ENCODE data around the gene WSB1. TPM values are rescaled to one million over a fixed set of nuclear protein-coding genes. Genes with fewer than 3 reads are reported as not detected.

Gene WSB1, protein sequence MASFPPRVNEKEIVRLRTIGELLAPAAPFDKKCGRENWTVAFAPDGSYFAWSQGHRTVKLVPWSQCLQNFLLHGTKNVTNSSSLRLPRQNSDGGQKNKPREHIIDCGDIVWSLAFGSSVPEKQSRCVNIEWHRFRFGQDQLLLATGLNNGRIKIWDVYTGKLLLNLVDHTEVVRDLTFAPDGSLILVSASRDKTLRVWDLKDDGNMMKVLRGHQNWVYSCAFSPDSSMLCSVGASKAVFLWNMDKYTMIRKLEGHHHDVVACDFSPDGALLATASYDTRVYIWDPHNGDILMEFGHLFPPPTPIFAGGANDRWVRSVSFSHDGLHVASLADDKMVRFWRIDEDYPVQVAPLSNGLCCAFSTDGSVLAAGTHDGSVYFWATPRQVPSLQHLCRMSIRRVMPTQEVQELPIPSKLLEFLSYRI
- total RNA-seq (100 to 1,000 TPM; 122 to 130 TPM), polyA plus RNA-seq (100 to 1,000 TPM; 152 to 157 TPM)

DNA sequence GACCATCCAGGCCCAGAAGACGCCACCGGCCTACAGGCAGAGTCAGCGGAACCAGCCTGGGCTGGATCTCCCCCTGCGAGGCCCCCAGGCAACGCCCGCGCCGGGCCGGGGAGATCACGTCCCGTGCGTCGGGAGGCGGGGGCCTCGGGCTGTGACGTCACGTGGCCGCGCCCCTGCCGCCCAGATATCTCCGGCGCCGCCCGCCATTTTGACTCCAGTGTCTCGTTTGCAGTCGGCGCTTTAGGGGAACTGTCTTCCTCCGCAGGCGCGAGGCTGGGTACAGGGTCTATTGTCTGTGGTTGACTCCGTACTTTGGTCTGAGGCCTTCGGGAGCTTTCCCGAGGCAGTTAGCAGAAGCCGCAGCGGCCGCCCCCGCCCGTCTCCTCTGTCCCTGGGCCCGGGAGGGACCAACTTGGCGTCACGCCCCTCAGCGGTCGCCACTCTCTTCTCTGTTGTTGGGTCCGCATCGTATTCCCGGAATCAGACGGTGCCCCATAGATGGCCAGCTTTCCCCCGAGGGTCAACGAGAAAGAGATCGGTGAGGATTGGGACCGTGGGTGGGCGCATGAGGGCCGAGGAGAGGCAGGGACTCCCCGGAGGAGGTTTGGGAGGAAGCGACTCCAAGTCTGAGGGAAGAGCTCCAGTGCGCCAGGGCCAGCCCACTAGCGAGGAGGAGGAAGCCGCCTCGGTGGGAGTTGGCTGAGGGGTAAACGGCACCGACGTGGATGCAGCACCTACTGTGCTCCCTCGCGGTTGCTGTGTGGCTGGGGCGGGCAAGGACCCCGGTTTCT lies at the start of gene WSB1:
Gene WSB1, plus strand, starts transcription at position 217 of the 791 bp plus-strand sequence. Its CDS starts 282 bp downstream, at position 499.
- H3K27ac Mint-ChIP-seq: peak within 1 kb of the TSS; percentile 88 to 100 (median 100)
- peak within 1 kb of the TSS; percentile 96 to 98 for H3K4me3 ChIP-seq (ENCODE audit: low read length in 2 of 2)
- DNase-seq: peak; percentile 91 to 94 (median 93)
- peaks cover 0 to 4% (median 0%) of the 10 kb centered on the region in 8 donors for H3K9me3 Mint-ChIP-seq
- H3K4me1 Mint-ChIP-seq: peaks cover 24 to 55% (median 34%) of the 10 kb centered on the region in 4 donors
- H3K36me3 Mint-ChIP-seq: peaks cover 0 to 18% of the 10 kb centered on the region in 2 donors
- peak within 1 kb of the TSS; percentile 99 for H3K27ac ChIP-seq (ENCODE audit: low read depth, low read length)
- H3K27me3 Mint-ChIP-seq: peaks cover 0 to 1% of the 10 kb centered on the region in 2 donors
- peaks cover 46% of the 10 kb centered on the region for H3K4me1 ChIP-seq (ENCODE audit: insufficient read depth, low read length)
- ChIA-PET CTCF (ENCODE audit: partially characterized antibody) (interaction anchor here (1.0 to 4.1 kb wide), 10 partner anchors 9 to 513 kb away, joined by 3 to 26 read pairs (median 6); no protein-coding TSS in a partner anchor), POLR2A (ENCODE audit: partially characterized antibody) (interaction anchor here (0.6 to 3.4 kb wide), 35 partner anchors 9 to 514 kb away, joined by 3 to 45 read pairs (median 4); partner anchors contain the start of genes KSR1 and LGALS9)
- H3K36me3 ChIP-seq (ENCODE audit: insufficient read depth, low read length): no peaks in the 10 kb centered on the region
- H3K27me3 ChIP-seq (ENCODE audit: insufficient read depth, low read length): no peaks in the 10 kb centered on the region
- H3K4me3 Mint-ChIP-seq: peak within 1 kb of the TSS; percentile 93 to 100 (median 97)
- intact Hi-C loops (cut with micrococcal nuclease): loop anchor here (1.0 to 5.0 kb wide), 6 partner anchors 38 to 307 kb away; partner anchors contain the start of gene KSR1
- no peaks in the 10 kb centered on the region for H3K9me3 ChIP-seq (ENCODE audit: control insufficient read depth in 1 of 2, low read length in 2 of 2)

DNA sequence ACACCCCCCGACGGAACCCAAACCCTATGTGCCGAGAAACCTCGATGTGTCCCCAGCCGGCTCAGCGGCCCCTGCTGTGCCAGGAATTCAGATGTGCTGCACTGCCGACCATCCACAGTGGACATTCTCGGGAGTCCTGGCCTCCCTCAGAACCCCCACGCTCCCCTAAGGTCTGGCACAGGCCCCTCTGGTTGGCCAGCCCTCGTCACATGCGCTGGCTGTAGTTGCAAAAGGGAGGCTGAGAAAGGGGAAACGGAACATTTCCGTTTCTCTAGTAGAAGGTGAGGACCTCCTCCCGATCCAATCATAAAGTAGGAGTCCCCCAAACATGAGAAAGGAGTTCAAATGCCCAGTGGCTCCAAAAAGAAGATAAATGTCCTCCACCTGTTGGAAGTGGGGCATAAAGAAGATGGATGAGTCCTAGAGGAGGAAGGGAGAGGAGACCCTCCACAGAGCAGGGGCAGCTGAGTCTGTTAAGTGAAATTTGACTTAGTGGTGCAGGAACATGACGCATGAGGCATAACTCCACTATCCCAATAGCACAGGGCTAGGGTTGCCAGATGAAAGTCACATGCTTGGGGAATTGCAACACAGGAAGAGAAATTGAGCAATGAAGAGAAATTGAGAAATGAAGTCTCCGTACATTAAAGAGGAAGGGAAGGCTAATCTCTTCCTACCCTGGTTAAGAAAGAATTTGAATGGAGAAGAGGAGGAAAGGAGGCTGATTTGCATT lies 49.3 kb upstream of the WSB1 start:
- Mint-ChIP-seq H3K27me3 (peaks cover 0 to 9% of the 10 kb centered on the region in 2 donors), H3K4me3 (no peak overlapping the region), H3K36me3 (no peaks in the 10 kb centered on the region), H3K27ac (no peak overlapping the region), H3K4me1 (no peaks in the 10 kb centered on the region), H3K9me3 (no peaks in the 10 kb centered on the region)
- ChIA-PET POLR2A (ENCODE audit: partially characterized antibody) (no interaction called here), CTCF (ENCODE audit: partially characterized antibody) (interaction anchor here (1.0 to 3.3 kb wide), 6 partner anchors 8 to 410 kb away, joined by 3 to 22 read pairs (median 4); no protein-coding TSS in a partner anchor)
- intact Hi-C loops (cut with micrococcal nuclease): loop anchor here (2.0 kb wide), 1 partner anchor 88 kb away; no protein-coding TSS in a partner anchor
- no peak overlapping the region for H3K27ac ChIP-seq (ENCODE audit: low read depth, low read length)
- no peaks in the 10 kb centered on the region for H3K9me3 ChIP-seq (ENCODE audit: control insufficient read depth in 1 of 2, low read length in 2 of 2)
- H3K4me1 ChIP-seq (ENCODE audit: insufficient read depth, low read length): no peaks in the 10 kb centered on the region
- DNase-seq: no peak
- no peaks in the 10 kb centered on the region for H3K36me3 ChIP-seq (ENCODE audit: insufficient read depth, low read length)
- H3K4me3 ChIP-seq (ENCODE audit: low read length in 2 of 2): no peak overlapping the region
- H3K27me3 ChIP-seq (ENCODE audit: insufficient read depth, low read length): no peaks in the 10 kb centered on the region

DNA sequence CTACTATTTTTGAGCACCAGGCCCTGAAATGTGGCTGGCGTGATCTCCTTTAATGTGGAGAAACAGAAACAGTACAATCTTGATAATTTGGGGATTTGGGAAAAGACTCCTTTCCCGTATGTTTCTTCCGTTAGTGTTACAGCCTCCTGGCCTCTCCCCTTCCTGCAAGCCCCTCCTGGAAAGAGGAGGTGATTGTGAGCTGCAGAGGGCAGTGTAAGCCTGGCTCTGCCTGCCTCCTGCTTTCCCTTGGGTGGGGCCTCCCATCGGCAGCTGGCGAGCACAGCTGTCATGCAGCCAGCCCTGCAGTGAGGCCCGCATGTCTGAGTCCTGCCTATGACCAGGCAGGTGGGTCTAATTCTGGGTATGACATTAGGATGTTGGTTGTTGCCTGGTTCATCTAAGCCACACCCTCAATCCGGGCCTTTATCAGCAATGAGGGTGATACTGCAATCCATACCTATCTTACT lies 48.7 kb upstream of the WSB1 start:
- Histone ChIP-seq H3K27ac (ENCODE audit: low read depth, low read length) (no peak overlapping the region), H3K27me3 (ENCODE audit: insufficient read depth, low read length) (no peaks in the 10 kb centered on the region), H3K36me3 (ENCODE audit: insufficient read depth, low read length) (no peaks in the 10 kb centered on the region), H3K4me3 (ENCODE audit: low read length in 2 of 2) (no peak overlapping the region), H3K4me1 (ENCODE audit: insufficient read depth, low read length) (no peaks in the 10 kb centered on the region), H3K9me3 (ENCODE audit: control insufficient read depth in 1 of 2, low read length in 2 of 2) (no peaks in the 10 kb centered on the region)
- Mint-ChIP-seq H3K27ac (no peak overlapping the region), H3K4me3 (no peak overlapping the region), H3K36me3 (no peaks in the 10 kb centered on the region), H3K4me1 (no peaks in the 10 kb centered on the region), H3K9me3 (no peaks in the 10 kb centered on the region), H3K27me3 (peaks cover 0 to 9% of the 10 kb centered on the region in 2 donors)
- ChIA-PET POLR2A (ENCODE audit: partially characterized antibody) (no interaction called here), CTCF (ENCODE audit: partially characterized antibody) (interaction anchor here (0.8 to 3.3 kb wide), 4 partner anchors 9 to 355 kb away, joined by 3 to 22 read pairs (median 10); no protein-coding TSS in a partner anchor)
- peak; percentile 5 to 38 (median 10) for DNase-seq
- intact Hi-C loops (cut with micrococcal nuclease): loop anchor here (2.0 kb wide), 1 partner anchor 88 kb away; no protein-coding TSS in a partner anchor

DNA sequence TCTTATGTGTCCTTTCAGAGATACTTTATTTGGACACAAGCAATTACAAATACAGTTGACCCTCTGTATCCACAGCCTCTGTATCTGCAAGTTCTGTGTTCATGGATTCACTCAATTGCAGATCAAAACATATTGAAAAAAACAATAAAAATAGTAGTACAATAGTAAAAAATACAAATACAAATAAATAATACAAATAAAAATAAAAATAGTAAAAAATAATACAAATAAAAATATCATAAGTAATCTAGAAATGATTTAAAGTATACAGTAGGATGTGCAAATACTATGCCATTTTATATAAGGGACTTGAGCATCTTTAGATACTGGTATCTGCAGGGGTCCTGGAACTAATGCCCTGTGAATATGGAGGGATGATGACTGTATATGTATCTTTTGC lies 47.4 kb upstream of the WSB1 start:
- DNase-seq: no peak
- Histone ChIP-seq H3K27me3 (ENCODE audit: insufficient read depth, low read length) (no peaks in the 10 kb centered on the region), H3K36me3 (ENCODE audit: insufficient read depth, low read length) (no peaks in the 10 kb centered on the region), H3K4me1 (ENCODE audit: insufficient read depth, low read length) (no peaks in the 10 kb centered on the region), H3K9me3 (ENCODE audit: control insufficient read depth in 1 of 2, low read length in 2 of 2) (no peaks in the 10 kb centered on the region), H3K27ac (ENCODE audit: low read depth, low read length) (no peak overlapping the region), H3K4me3 (ENCODE audit: low read length in 2 of 2) (no peak overlapping the region)
- ChIA-PET CTCF (ENCODE audit: partially characterized antibody) (interaction anchor here (0.7 to 3.3 kb wide), 4 partner anchors 10 to 354 kb away, joined by 3 to 22 read pairs (median 10); no protein-coding TSS in a partner anchor), POLR2A (ENCODE audit: partially characterized antibody) (no interaction called here)
- Mint-ChIP-seq H3K36me3 (no peaks in the 10 kb centered on the region), H3K4me1 (no peaks in the 10 kb centered on the region), H3K4me3 (no peak overlapping the region), H3K27me3 (peaks cover 5 to 9% of the 10 kb centered on the region in 2 donors), H3K9me3 (no peaks in the 10 kb centered on the region), H3K27ac (no peak overlapping the region)
- intact Hi-C loops (cut with micrococcal nuclease): no loop called here

DNA sequence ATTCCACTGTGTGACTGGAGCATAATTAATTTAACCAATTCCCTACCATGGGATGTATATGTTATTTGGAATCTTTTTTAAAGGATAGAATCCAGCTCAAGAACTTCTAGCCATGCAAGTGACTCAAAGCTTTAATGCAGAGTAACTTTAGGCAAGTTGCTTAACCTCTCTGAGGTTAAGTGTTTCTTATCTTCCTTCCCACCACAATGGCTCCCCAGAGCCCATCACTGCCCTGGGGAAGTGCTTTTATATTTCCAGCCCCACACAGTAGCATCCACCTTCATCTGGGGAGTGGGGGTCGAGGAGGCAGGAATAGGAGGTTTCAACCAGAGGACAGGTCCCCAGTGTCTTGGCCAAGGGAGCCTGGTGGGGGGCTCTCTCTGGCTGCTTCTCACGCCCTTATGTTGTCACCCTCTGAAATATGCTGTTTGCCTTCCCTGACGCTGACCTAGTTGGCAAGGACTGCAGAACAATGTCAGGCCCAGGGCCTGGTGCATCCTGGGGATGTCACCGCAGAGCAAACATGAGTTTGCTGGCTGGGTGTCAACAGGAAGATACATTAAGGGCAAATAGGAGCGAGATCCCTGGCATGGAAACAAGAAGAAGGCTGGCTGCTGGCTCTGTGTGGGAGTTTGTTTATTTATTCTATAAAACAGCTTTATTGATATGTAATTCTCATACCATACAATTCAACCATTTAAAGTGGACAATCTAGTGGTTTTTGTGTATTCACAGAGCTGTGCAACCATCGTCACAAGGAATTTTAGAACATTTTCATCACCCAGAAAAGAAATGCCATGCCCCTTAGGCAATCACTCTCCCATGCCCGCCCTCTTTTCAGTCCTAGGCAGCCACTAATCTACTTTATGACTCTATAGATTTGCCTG lies 46.6 kb upstream of the WSB1 start:
- intact Hi-C loops (cut with micrococcal nuclease): no loop called here
- ChIA-PET POLR2A (ENCODE audit: partially characterized antibody) (no interaction called here), CTCF (ENCODE audit: partially characterized antibody) (interaction anchor here (2.1 to 3.3 kb wide), 2 partner anchors 11 to 353 kb away, joined by 13 to 22 read pairs; no protein-coding TSS in a partner anchor)
- no peaks in the 10 kb centered on the region for H3K36me3 ChIP-seq (ENCODE audit: insufficient read depth, low read length)
- no peaks in the 10 kb centered on the region for H3K27me3 ChIP-seq (ENCODE audit: insufficient read depth, low read length)
- H3K9me3 ChIP-seq (ENCODE audit: control insufficient read depth in 1 of 2, low read length in 2 of 2): no peaks in the 10 kb centered on the region
- H3K27ac Mint-ChIP-seq: no peak overlapping the region
- H3K36me3 Mint-ChIP-seq: no peaks in the 10 kb centered on the region
- no peaks in the 10 kb centered on the region for H3K9me3 Mint-ChIP-seq
- no peak overlapping the region for H3K27ac ChIP-seq (ENCODE audit: low read depth, low read length)
- DNase-seq: no peak
- no peak overlapping the region for H3K4me3 ChIP-seq (ENCODE audit: low read length in 2 of 2)
- no peaks in the 10 kb centered on the region for H3K4me1 ChIP-seq (ENCODE audit: insufficient read depth, low read length)
- no peak overlapping the region for H3K4me3 Mint-ChIP-seq
- H3K4me1 Mint-ChIP-seq: no peaks in the 10 kb centered on the region
- H3K27me3 Mint-ChIP-seq: peaks cover 11% of the 10 kb centered on the region in 2 donors

DNA sequence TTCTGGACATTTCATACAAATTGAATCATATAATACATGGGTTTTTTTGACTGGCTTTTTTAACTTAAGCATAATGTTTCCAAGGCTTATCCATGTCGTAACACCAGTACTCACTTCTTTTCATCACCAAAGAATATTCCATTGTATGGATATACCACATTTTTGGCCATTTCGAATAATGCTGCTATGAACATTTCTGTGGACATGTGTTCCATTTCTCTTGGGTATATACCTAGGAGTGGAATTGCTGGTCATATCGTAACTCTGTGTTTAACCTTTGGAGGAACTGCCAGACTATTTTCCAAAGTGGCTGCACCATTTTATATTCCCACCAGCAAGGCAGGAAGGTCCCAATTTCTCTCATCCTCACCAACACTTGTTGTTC lies 46.0 kb upstream of the WSB1 start:
- Histone ChIP-seq H3K9me3 (ENCODE audit: control insufficient read depth in 1 of 2, low read length in 2 of 2) (no peaks in the 10 kb centered on the region), H3K4me1 (ENCODE audit: insufficient read depth, low read length) (no peaks in the 10 kb centered on the region), H3K27ac (ENCODE audit: low read depth, low read length) (no peak overlapping the region), H3K4me3 (ENCODE audit: low read length in 2 of 2) (no peak overlapping the region), H3K27me3 (ENCODE audit: insufficient read depth, low read length) (no peaks in the 10 kb centered on the region), H3K36me3 (ENCODE audit: insufficient read depth, low read length) (no peaks in the 10 kb centered on the region)
- H3K9me3 Mint-ChIP-seq: no peaks in the 10 kb centered on the region
- H3K27me3 Mint-ChIP-seq: peaks cover 11 to 13% of the 10 kb centered on the region in 2 donors
- DNase-seq: no peak
- no peaks in the 10 kb centered on the region for H3K36me3 Mint-ChIP-seq
- CTCF ChIA-PET (ENCODE audit: partially characterized antibody): no interaction called here
- H3K27ac Mint-ChIP-seq: no peak overlapping the region
- H3K4me3 Mint-ChIP-seq: no peak overlapping the region
- intact Hi-C loops (cut with micrococcal nuclease): no loop called here
- no peaks in the 10 kb centered on the region for H3K4me1 Mint-ChIP-seq
- POLR2A ChIA-PET (ENCODE audit: partially characterized antibody): no interaction called here
